GM19397 (cell line): Measurements from ENCODE around the gene MAP2.
"Not testable (repeated sequence)": the region's sequence is repeated elsewhere in the genome, so short reads cannot be mapped to it uniquely, and the experiment has no call there.

ENCODE experiments used
- ATAC-seq: cut with Tn5 transposase; IDR thresholded peaks from one replicate; pipeline ENCODE4 v1.9.1; 2021; ENCODE audit warnings: mild to moderate bottlenecking, moderate library complexity; ENCODE audit not compliant: unreplicated experiment

Gene MAP2

DNA sequence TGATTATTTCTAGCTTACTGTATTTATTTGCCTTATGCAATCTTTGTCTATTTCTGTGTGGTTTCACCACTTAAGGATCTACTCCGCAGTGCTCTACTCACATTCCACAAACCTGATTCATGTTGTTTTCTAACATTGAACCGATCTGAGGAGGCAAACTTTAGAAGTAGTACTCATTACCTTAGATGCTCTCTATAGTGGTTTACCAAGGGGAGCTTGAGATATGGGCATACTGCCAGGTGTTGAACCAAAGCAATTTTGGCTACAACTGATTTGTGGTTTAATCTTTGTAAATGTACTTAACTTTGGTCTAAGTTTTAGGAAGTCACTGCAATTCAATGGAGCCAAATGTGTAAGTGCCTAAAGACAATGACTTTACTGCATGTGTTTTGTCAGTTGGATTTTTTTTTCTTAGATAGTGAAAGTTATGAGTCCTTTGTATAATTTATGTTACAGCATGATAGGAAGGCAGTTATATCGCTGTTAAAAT, 50.1 kb downstream of the MAP2 start:
- ATAC-seq = no peak

DNA sequence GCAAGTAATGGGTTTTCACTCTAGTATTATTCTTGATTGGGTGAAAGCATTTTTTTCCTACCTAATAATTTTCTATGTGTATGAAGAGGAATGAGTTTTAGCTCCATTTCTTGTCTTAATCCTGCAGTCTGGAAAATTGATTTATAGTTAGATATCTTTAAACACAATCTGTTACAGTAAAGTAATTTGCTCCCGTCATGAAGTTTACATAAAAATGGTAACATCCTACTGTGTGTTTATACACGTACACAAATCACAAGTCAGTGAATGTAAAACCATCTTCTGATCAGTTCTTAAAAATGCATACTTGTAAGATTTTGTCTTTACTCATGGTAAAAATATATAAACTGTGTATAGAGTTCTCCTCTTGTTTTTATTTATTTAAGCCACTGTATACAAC, 51.1 kb downstream of the MAP2 start:
- ATAC-seq = no peak

- no peak for ATAC-seq
Observed at GRCh38 chr2:209476367-209477208, 52.7 kb downstream of the MAP2 start.

DNA sequence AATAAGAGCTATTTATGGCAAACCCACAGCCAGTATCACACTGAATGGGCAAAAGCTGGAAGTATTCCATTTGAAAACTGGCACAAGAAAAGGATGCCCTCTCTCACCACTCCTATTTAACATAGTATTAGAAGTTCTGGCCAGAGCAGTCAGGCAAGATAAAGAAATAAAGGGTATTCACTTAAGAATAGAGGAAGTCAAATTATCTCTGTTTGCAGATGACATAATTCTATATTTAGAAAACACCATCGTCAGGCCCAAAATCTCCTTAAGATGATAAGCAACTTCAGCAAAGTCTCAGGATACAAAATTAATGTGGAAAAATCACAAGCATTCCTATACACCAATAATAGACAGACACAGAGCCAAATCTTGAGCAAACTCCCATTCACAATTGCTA, 68.4 kb downstream of the MAP2 start:
- not testable (repeated sequence) for ATAC-seq

- not testable (repeated sequence) for ATAC-seq
Observed at GRCh38 chr2:209495068-209495620, 71.3 kb downstream of the MAP2 start.

- no peak for ATAC-seq
Observed at GRCh38 chr2:209495855-209496585, 72.2 kb downstream of the MAP2 start.

DNA sequence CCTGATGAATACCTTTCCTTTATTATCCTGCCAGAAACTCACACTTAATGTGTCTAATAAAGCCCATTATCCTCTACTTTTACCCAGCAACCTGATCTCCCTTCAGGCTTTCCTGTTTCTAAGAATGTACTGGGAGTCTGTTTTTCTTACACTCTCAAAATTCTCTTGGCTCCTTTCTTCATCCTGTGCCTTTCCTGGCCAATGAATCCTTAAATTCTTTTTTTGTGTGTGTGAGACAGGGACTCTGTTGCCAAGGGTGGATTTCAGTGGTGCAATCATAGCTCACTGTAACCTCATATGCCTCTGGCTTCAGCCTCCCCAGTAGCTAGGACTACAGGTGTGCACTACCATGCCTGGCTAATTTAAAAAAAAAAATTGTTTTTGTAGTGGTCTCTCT, 72.7 kb downstream of the MAP2 start:
- ATAC-seq = no peak

DNA sequence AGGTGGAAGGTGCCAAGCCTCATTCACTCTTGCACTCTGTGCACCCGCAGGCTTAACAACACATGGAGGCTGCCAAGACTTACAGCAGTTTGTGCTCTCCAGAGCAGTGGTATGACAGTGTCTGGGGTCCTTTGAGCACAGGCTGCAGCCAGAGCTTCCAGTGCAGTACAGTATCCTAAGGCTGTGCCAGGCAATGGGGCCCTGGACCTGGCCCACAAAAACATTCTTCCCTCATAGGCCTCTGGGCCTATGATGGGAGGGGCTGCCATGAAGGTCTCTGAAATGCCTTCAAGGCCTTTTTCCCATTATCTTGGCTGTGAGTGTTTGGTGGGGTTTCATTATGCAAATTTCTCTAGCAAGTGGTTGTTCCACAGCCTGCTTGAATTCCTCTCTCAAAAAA, 74.8 kb downstream of the MAP2 start:
- no peak for ATAC-seq

DNA sequence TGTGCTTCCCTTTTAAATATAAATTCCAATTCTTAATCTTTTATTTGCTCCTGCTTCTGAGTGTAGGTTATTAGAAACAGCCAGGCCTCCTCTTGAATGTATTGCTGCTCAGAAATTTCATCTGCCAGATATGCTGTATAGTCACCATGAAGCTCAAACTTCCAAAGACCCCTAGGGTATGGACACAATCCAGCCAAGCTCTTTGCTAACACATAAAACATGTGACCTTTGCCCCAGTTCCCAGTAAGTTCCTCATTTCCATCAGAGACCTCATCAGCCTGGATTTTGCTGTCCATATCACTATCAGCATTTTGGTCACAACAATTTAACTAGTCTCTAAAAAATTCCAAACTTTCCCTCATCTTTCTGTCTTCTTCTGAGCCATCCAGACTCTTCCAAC, 75.2 kb downstream of the MAP2 start:
- ATAC-seq = no peak

DNA sequence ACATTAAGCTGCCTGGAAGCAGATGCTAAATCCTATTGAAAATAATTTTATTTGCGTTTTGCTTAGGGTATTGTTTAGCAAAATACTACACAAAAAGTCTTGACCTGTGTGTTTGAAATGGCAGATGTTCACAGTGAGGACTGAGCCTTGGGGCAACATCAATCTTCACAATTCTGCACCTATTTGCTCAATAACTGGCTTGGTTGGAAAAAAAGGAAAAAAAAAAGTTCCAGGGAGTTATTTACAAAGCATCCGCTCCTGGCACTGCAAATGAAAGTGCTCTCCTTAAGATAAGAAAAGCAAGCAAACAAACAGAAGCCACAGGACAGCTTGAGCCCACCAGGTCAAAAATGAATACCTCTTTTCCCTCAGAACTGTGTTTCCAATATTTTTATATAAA, 77.7 kb downstream of the MAP2 start:
- ATAC-seq = no peak

DNA sequence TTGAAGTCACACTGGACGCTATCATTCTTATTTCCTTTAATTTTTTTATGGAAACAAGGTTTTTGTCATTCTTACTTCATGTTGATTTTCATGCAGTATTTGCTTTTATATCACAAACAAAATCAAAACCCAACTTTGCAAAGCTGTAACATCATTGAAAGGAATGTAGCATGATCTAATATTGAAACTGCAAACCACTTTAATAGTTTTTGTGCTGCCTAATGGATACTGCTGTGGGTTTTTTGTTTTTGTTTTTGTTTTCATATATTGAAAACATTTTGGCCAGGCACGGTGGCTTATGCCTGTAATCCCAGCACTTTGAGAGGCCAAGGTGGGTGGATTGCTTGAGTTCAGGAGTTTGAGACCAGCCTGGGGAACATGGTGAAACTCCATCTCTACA, 81.6 kb downstream of the MAP2 start:
- ATAC-seq = no peak

GRCh38 chr2:209508255-209508654, 84.4 kb downstream of the MAP2 start:
- no peak for ATAC-seq

- no peak for ATAC-seq
Observed at GRCh38 chr2:209511637-209512036, 87.8 kb downstream of the MAP2 start.

DNA sequence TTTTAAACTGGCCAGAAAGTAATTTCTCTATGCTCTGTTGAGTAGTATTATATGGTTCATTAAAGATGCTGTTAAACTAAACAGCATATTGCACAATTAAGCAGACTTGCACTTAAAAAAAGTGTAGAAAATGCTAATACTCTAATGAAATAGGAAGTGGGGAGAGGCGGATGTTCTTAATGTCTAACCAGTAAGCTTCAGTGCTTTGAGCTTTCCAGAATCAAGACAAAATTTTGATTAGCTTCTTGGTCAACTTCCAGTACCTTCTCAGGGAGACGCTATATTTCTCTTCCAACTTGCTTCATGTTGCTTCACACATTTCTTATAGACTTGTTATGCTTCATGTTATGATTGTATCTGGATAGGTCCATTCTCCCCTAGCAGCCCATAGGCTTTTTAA, 89.1 kb downstream of the MAP2 start:
- ATAC-seq = no peak

DNA sequence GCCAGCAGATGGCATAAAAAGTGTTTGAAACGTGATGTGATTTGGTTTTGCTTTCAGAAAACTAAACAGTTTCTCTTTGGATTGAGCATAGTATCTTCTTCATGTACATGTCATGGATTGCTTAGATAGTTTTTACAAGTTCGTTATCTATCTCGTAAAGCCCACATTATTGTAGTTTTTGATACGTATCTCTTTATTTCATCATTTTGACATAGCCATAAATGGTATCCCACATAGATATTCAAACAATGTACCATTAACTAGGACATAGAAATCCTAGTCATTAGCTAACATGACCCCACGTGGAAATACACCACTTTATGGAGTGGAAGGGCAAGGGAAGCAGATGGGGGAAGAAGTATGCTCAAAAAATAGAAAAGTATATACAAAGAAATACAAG, 93.6 kb downstream of the MAP2 start:
- no peak for ATAC-seq

GRCh38 chr2:209519271-209519670, 95.4 kb downstream of the MAP2 start:
- ATAC-seq = no peak

GRCh38 chr2:209519906-209520305, 96.1 kb downstream of the MAP2 start:
- ATAC-seq = no peak

GRCh38 chr2:209523041-209523740, 99.3 kb downstream of the MAP2 start:
- no peak for ATAC-seq

- peak; percentile 42 for ATAC-seq
Observed at GRCh38 chr2:209523867-209524266, 100.0 kb downstream of the MAP2 start.

DNA sequence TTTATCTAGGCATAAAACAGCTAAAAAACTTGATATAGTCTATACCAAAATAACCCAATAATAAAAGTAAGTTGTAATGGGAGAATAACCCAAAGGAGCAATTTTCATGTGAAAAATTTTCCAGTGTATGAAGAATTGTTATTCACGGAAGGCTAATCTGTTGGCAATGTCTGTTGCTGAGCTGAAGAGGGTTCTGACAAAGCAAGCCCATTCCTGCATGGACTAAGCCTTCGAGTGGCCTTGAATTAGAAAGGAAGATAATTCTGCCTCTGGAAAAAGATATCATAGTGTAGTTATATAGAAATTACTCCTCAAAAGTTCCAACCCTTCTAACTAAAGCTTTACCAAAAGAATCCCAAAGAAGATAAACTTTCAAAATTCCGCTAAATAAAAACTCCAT, 101.5 kb downstream of the MAP2 start:
- ATAC-seq = no peak

GRCh38 chr2:209525834-209526281, 102.0 kb downstream of the MAP2 start:
- ATAC-seq = no peak
